Posterior cingulate gyrus (tissue), 11 donors: ENCODE measurements around the gene CHRNB2.

Source experiments
- DNase-seq, 10 donors: peaks; one replicate each; pipeline versions ENCODE4 v3.0.0 to v3.0.0-alpha.2; 2020 to 2021; ENCODE audit warnings: mixed read lengths in 3 of 10
- intact Hi-C: fragments of 100-400 bp; cut with DNase I; formaldehyde crosslinking; loops from one replicate; pipeline ENCODE4 v1.15.1; 2023

CHRNB2 gene

DNA sequence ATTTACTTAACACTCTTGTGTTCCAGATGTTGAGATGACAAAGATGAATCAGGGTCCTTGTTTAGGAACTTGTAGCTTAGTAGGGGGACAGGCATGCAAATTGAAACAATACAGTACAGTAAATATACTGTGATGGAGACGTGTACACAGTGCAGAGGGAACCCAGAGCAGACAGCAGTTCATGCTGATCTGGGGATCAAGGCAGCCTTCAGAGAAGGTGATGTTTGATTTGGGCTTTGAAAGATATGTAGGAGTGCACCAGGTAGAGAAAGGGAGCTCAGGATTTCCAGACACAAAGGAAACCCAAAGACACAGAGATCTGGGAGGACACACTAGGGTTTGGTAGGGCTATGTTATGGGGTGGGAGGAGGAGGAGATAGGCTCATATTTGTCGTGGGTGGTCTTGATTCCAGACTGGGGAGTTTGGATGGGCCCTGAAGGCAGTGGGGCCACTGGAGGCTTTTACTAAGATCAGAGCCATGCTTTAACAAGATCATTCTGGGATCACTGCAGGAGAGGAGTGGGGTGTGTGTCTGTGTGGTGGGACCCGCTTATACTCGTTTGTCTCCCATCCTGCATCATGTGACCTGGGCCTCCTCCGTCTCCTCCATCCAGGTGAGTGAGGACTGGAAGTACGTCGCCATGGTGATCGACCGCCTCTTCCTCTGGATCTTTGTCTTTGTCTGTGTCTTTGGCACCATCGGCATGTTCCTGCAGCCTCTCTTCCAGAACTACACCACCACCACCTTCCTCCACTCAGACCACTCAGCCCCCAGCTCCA, 7.8 kb downstream of the CHRNB2 start:
- DNase-seq = peak in 1 of 10 donors; percentile 63
- intact Hi-C loops = no loop called here

DNA sequence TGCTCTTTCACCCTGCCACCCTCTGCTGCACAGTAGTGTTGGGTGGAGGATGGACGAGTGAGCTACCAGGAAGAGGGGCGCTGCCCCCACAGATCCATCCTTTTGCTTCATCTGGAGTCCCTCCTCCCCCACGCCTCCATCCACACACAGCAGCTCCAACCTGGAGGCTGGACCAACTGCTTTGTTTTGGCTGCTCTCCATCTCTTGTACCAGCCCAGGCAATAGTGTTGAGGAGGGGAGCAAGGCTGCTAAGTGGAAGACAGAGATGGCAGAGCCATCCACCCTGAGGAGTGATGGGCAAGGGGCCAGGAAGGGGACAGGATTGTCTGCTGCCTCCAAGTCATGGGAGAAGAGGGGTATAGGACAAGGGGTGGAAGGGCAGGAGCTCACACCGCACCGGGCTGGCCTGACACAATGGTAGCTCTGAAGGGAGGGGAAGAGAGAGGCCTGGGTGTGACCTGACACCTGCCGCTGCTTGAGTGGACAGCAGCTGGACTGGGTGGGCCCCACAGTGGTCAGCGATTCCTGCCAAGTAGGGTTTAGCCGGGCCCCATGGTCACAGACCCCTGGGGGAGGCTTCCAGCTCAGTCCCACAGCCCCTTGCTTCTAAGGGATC, 8.5 kb downstream of the CHRNB2 start:
- DNase-seq = peak in 2 of 10 donors; percentile 67 to 85
- intact Hi-C loops = no loop called here

DNA sequence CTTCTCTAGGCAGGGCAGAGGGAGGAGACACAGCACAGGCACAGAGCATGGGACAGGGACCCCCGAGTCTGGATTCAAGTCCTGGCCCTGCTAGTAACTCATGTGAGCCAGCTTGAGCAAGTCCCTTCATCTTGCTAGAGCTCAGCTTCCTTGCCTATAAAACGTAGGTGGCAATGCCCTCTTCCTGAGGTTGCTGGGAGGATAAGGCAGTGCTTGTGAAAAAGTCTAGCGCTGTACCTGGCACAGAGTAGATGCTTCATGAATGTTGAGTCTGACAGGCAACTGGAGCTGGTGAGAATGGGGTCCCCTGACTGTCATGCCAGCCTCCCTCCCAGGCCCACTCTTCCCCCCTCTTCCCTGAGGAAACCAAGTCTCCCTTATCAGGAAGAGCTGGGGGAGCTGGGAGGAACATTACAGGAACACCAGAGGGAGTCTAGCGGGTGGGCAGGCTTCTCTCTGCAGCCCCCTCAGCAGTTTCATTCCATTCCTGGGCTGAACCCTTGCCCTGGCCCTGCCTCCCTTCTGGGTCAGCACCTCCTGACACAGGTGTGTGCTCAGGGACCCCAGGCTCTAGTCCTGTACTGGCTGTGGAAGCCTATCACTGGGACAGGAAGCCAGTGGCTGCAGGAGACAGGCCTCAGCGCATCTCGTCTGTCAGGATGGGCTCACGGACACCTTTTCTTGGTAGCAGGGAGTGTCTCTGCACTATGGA, 9.9 kb downstream of the CHRNB2 start:
- intact Hi-C loops = no loop called here
- DNase-seq = peak in 1 of 10 donors; percentile 59

DNA sequence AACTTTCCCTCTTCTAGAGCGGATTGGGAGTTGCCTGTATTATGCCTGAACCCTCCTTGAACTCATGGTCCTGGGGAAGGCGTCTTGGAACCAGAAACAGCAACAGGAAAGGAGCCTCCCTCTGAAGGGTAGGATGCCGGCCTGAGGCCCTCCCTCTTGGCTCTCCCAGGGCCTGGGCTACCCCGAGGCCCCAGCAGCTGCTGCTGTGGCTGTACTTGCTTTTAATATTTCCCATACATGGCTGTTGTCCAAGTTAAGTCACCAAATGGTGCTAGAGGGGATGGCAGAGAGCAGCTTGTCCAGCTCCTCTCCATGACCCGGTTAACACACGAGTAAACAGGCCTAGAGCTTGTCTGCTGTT, 10.5 kb downstream of the CHRNB2 start:
- intact Hi-C loops = no loop called here

DNA sequence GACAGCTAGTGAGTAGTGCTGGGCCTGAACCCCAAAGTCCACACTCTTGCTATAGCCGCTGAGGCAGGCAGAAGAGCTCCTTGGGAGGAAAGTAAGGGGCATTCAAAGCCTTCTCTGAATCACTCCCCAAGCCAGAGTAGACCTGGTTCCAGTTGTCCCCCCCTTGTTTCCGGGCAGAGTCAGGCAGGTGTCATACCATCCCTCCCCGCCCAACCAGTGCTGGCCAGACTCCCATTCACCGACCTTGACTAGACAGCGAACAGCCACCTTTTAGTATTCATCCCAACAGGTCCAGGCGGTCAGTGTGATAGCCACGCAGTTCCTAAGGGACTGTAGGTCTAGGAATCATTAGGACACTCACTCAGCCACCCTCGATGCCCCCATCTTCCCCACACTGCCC, 11.8 kb downstream of the CHRNB2 start:
- intact Hi-C loops = no loop called here
- no peak for DNase-seq

More for the DNA sequence above, 10.5 kb downstream of the CHRNB2 start:
- DNase-seq = no peak

DNA sequence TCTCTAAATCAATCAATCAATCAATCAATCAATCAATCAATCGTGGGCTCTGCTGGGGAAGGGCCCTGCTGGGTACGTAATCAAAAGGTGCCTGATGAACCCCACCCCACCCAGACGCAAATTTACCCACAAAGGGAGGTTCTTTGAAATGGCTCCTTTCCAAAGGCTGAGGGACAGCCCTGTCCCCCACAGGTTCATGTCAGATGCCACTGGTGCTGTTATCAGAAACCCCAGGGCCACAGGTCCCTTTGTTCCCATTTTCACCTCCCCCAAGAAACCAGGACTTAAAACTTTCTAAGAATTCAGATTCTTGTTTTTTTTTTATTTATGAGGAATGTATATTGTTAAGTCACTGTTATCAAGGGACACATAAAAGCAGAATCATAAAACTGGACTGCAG, 14.2 kb downstream of the CHRNB2 start:
- intact Hi-C loops = no loop called here
- DNase-seq = no peak

DNA sequence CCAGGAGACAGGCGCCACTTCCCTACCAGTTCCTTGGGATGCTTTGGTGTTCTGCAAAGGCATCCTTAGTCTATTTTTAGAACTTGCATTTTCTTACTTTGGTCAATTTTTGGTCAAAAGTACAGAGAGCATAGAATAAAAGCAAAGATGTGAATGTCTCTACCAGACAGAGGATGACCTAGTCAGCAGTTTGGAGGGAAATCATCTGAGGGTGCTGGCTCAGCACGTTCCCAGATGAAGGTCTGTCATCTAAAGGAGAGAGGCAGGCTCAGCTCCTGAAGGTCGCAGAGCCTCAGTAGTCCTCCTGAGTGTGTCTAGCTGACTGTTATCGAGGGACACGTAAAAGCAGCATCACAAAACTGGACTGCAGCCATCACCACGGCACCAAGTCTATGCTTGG, 15.3 kb downstream of the CHRNB2 start:
- intact Hi-C loops = no loop called here
- no peak for DNase-seq

DNA sequence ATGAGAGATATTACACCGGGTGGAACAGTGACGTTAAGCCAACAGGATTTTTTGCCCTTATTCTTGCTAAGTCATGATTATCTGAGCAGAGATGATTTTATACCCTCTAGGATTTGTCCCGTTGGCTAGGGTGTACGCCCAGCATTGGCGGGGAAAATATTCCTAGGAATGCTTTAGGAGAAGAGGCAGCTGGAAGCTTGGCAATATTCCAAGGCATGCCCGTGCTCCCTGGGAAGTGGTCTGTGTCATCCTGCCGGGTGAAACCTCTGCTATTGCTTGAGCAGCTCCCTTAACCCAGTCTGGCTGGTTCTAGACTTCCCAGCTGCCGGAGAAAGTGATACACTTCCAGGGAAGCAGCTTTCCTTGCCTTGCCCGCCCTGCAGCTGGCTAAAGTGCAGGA, 16.2 kb downstream of the CHRNB2 start:
- intact Hi-C loops = no loop called here
- DNase-seq = no peak

DNA sequence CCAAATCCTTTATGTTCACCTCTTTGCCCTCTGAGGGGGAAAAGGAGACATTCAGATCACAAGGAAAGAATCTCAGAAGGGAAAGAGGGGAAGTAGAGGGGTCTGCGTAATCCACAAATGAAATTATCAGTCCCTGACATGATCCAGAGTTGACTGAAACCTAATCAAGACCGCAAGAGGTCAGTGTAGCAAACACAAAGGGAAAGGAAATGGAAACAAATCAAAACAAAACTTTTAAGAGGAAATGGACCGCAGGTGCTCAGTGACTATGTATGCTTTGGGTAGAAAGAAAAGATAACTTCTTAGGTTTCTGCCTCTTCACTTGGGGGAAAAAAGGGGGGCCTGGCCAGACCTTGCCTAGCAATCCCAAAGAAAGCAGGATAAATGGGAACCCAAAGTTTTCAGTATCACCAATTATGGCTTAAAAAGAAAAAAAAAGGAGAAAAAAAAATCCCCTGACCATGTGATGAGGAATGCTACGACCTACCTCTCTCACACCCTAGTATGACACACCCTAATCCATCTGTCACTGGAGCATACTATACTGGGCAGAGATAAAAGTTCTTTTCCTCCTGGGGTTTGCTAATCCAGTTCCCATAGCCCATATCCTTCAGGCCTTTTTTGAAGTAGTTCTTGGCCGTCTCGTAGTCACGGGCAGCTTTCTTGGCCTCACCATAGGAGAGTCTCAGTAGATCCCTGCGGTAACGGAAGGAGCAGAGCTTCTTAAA, 16.9 kb downstream of the CHRNB2 start:
- intact Hi-C loops = no loop called here
- no peak for DNase-seq

DNA sequence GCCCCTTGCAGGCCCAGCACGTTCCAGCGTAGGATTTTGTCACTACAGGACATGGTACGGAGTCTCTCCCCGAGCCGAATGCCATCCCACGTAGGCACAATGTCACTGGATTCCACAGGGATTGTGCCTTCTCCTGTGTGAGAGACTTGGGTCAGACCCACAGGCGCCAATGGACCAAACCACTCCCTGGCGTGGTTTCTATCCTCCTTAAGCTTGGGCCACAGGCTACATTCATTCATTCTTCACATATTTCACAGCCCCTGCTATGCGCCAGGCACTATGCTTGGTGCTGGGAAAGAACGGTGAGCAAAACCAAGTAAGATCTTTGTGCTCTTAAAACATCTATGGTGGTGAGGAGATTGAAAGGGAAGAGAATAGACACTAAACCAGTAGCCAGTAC, 18.7 kb downstream of the CHRNB2 start:
- intact Hi-C loops = no loop called here
- DNase-seq = no peak

DNA sequence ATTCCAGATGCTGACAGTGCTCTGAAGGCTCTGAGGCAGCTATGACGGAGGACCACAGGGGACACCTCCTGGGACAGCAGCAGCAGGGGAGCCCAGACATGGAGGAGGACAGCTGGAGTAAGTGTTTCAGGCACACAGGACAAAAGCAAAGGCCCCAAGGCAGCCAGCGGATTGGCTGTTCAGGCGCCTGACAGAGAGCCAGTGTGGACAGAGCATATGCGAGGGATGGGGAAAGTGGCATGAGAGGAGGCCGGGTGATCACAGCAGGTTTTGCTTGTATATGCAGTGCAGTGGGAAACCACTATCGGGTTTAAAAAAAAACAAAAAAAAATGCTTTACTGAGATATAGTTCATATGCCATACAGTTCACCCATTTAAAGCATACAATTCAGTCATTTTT, 19.1 kb downstream of the CHRNB2 start:
- intact Hi-C loops = no loop called here
- peak in 2 of 10 donors; percentile 76 to 87 for DNase-seq

DNA sequence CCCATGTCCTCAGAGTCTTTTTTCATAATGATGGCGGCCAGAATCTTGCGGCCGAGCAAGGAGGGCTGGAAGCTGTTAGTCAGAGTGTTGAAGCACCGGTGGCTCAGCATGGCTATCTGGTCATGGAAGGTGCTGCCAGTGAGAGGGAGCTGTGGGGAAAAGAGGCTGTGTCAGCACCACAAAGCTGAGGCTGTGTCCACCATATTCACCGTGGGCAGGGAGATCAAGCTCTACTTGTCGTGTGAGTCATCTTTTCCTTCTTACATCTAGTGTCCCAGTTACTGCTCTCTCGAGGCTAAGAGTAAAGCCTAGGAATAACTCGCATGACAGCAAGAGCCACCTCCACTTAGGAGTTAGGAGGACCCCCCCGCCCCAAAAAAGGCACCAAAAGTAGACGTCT, 22.2 kb downstream of the CHRNB2 start:
- intact Hi-C loops = no loop called here
- no peak for DNase-seq

DNA sequence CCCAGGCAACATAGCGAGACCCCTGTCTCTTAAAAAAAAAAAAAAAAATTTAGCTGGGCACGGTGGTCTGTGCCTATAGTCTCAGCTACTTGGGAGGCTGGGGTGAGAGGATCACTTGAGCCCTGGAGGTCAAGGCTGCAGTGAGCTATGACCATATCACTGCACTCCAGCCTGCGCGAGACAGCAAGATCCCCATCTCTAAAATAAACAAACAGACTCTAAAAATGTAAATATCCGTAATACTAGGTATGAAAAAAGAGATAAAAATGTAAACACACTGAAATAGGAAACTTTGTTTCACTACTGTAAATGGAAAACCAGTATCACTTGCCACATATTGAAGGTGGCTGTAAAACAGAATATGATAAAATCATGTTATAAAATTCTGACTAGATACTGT, 23.2 kb downstream of the CHRNB2 start:
- intact Hi-C loops = no loop called here
- no peak for DNase-seq

DNA sequence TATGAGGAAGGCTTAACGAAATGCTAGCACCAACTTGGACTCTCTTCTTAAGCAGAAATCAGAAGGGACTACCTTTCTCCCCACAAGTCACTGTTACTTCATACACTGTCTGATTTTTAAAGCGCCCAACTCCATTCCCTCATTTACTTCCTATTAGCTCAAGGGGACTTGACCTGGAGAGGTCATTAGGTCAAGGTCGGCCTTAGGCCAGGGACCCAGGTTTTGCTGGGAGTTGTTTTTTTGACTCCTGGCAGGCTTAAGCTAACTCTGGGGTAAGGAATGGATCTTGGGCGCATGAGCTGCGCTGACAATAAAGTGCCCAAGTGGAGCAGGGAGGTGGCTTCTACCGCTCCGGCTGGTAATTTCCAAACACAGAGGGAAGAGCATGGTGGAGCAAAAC, 23.6 kb downstream of the CHRNB2 start:
- no peak for DNase-seq
- intact Hi-C loops = no loop called here

DNA sequence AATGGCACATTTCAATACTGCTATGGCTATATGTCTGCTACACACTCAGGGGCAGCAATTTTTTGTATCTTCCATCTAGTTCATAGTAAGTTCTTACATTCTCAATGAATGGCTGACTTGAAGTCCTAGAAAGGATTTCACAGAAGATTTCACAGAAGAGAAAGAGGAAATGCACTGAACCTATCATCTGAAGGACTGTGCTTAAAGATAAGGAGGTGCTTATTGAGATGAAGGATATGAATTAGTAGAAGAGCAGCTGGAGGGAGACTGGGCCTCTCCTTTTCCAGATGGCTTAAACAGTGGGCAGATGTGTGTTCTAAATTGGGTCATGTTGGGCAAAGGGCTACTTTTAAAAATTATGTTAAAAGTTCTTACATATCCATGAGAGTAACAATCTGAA, 25.8 kb downstream of the CHRNB2 start:
- DNase-seq = no peak
- intact Hi-C loops = no loop called here

DNA sequence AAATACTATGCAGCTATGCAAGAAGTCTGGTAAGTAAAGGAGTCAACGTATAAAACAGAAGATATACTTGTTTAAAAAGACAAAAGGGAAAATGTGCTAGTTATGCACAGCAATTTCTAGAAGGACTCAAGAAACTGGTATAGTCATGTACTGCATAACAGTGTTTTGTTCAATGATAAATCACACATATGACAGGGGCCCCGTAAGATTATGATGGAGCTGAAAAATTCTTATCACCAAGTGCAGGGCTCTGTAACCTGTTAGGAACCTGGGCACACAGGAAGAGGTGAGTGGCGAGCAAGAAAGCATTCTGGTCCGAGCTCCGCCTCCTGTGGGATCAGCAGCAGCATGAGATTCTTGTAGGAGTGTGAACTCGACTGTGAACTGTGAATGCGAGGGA, 27.2 kb downstream of the CHRNB2 start:
- intact Hi-C loops = no loop called here
- no peak for DNase-seq

DNA sequence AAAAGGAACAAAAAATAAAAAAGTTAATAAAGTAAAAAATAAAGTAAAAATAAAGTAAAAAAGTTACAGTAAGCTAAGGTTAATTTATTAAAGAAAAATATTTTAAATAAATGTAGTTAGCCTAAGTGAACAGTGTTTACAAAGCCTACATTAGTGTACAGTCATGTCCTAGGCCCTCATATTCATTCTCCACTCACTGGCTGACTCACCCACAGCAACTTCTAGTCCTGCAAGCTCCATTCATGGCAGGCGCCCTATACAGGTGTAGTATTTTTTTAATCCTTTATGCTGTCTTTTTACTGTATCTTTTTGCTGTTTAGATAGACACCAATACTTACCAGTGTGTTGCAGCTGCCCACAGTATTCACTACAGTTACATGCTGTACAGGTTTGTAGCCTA, 28.0 kb downstream of the CHRNB2 start:
- intact Hi-C loops = no loop called here
- no peak for DNase-seq

DNA sequence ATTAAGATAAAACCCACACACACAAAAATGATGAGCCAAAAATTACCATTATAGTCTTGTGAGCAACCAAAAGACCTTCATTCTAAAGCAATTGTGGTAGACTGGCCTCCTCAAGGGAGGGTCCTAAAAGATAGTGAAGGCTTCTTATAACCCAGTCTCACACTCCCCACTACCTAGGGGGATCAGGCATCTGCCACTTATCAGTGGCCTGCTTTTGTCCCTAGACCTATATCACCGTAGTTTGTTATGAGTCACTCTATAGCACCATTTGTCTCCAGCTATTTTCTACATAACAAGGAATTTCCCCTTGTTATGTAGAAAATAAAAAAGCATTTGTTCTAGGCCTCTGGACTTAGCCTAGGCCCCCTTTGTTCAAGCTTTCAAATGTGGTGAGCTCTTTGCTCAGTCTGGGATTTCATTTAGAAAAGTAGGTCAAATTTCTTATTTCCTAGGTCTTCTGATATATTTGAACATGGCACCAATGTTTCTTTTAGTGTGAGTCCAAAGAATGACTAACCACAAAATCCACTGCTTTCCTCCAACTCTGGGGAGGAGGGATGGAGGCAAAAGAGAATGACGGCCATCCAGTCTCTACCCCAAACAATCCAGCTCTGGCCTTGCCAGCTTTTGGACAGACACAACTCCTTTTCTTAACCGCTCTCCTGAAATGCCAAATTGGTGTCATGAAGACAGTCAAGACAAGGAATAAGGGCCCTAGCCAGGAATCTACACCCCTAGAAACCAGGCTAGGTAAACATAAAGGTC, 31.5 kb downstream of the CHRNB2 start:
- DNase-seq = no peak
- intact Hi-C loops = no loop called here

DNA sequence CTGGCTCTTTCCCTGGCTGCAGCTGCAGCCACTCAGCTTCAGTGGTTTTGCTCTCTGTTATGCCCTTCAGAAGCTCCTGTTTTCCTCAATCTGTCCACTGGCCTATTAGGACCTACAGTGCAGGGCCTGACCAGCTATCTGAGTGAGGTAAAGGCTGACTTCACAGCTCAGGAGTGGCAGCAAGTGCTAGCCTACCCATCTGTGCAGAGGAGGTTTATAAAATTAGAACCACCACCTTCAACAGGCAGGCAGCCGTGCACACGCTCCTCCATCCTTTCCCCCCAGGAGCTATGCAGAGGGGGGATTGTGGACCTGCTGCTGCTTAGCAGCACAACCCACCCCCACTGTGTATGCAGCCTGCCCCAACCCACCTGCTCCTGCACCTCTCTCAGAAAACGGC, 32.1 kb downstream of the CHRNB2 start:
- DNase-seq = peak in 2 of 10 donors; percentile 70 to 86
- intact Hi-C loops = no loop called here

DNA sequence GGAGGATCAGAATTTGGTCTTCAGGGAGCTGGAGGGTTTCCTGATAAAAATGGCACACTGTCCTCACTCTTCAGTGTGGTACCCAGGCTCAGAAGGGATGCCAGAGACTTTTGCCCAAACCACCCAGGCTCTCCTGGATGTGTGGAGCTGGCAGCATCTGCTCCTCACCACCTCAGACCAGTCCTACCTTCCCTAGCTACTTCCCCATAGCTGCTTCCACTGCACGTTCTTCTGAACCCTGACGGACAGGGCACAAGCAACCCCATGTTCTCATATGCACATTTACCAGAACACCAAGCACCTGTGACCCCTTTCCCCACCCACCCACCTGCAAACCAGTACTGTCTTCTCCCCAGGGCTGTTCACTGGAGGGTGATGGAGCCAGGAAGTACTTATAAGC, 35.7 kb downstream of the CHRNB2 start:
- DNase-seq = no peak
- intact Hi-C loops = no loop called here
